A549 (cell line): Measurements from ENCODE around the gene LUZP2. TPM values are rescaled to one million over a fixed set of nuclear protein-coding genes. Genes with fewer than 3 reads are reported as not detected.

Source experiments
- ATAC-seq, 2 experiments: fragments of 200-7000 bp in 1 of 2; fragments of >200 bp in 1 of 2; cut with Nextera tagmentation in 1 of 2; cut with Tn5 transposase in 1 of 2; 3 replicates each; pipeline versions ENCODE4 v1.8.0 to v1.9.1; 2018 to 2020; ENCODE audit warnings: mild to moderate bottlenecking in 1 of 2, moderate library complexity in 1 of 2
- CTCF ChIA-PET: fragments of 300-600 bp; sonication (Branson Sonifier 250); formaldehyde crosslinking; extraction: SDS; loops from one replicate; lab custom pipeline; 2021; ENCODE audit warnings: antibody characterized with exemption, inconsistent platforms; lab: Yijun Ruan, JAX
- POLR2A ChIA-PET: fragments of 350-600 bp; formaldehyde crosslinking; extraction: SDS; loops from one replicate; lab custom pipeline; 2021; ENCODE audit warnings: antibody characterized with exemption, inconsistent platforms; lab: Yijun Ruan, JAX
- DNase-seq, 2 experiments: peaks; one replicate each; pipeline versions ENCODE4 v3.0.0 to v3.0.0-alpha.2; 2011 to 2016; ENCODE audit warnings: low read depth in 1 of 2, low spot score in 1 of 2
- FAIRE-seq: peaks from 2 replicates; lab custom pipeline; 2011; peaks lifted over from hg19 to GRCh38; lab: Jason Lieb, UNC
- H3K27ac ChIP-seq, 2 experiments: fragments of >200 bp; sonication (Bioruptor Twin); formaldehyde crosslinking; 3 replicates each; pipeline ENCODE4 v1.5.1; 2016 to 2017
- H3K4me1 ChIP-seq: fragments of >200 bp; sonication (Bioruptor Twin); formaldehyde crosslinking; 3 replicates; pipeline ENCODE4 v1.6.1; 2016
- H3K4me2 ChIP-seq: fragments of >200 bp; sonication (Bioruptor Twin); formaldehyde crosslinking; 3 replicates; pipeline ENCODE4 v1.6.1; 2016
- H3K4me3 ChIP-seq: fragments of >200 bp; sonication (Bioruptor Twin); formaldehyde crosslinking; 3 replicates; pipeline ENCODE4 v1.5.1; 2016
- H3K9me3 ChIP-seq: fragments of >200 bp; sonication (Bioruptor Twin); formaldehyde crosslinking; 3 replicates; pipeline ENCODE4 v1.6.1; 2016
- BCL3 ChIP-seq: fragments of >200 bp; sonication (Bioruptor Twin); formaldehyde crosslinking; IDR thresholded peaks from 3 replicates; pipeline ENCODE4 v1.6.1; 2016
- BHLHE40 ChIP-seq: IDR thresholded peaks from 2 replicates; pipeline ENCODE4 v1.6.1; 2012; ENCODE audit warnings: low read depth, low read length, inconsistent platforms
- CBX2 ChIP-seq: fragments of 200-600 bp; sonication (generic); IDR thresholded peaks from 2 replicates; pipeline ENCODE4 v1.6.1; 2016; ENCODE audit warnings: low read depth, mild to moderate bottlenecking, borderline replicate concordance
- CEBPB ChIP-seq, 2 experiments: fragments of >200 bp in 1 of 2; sonication (Bioruptor Twin) in 1 of 2; formaldehyde crosslinking in 1 of 2; IDR thresholded peaks; 2 replicates each; pipeline ENCODE4 v1.6.1; 2012 to 2016
- CHD2 ChIP-seq: fragments of 150-350 bp; IDR thresholded peaks from 2 replicates; pipeline ENCODE4 v1.6.1; 2014; ENCODE audit warnings: low read length; ENCODE audit not compliant: partially characterized antibody
- CTCF ChIP-seq: fragments of >200 bp; sonication (Bioruptor Twin); formaldehyde crosslinking; IDR thresholded peaks from 3 replicates; pipeline ENCODE4 v1.5.1; 2016
- E2F6 ChIP-seq: IDR thresholded peaks from 2 replicates; pipeline ENCODE4 v1.6.1; 2012; ENCODE audit warnings: low read depth, borderline replicate concordance
- EHMT2 ChIP-seq: fragments of 200-600 bp; sonication (generic); IDR thresholded peaks from 2 replicates; pipeline ENCODE4 v1.6.1; 2016; ENCODE audit warnings: antibody characterized with exemption, low read depth, mild to moderate bottlenecking, moderate library complexity
- EP300 ChIP-seq, 2 experiments: fragments of >200 bp; sonication (Bioruptor Twin); formaldehyde crosslinking; IDR thresholded peaks; 2 replicates in 1 of 2; 3 replicates in 1 of 2; pipeline ENCODE4 v1.6.1; 2016 to 2017
- ESRRA ChIP-seq: fragments of 150-350 bp; IDR thresholded peaks from 2 replicates; pipeline ENCODE4 v1.6.1; 2014; ENCODE audit warnings: mild to moderate bottlenecking, low read length, borderline replicate concordance
- FOSB ChIP-seq: fragments of 250-450 bp; sonication (Bioruptor Pico); IDR thresholded peaks from 2 replicates; pipeline ENCODE4 v1.5.0; 2020; ENCODE audit warnings: mild to moderate bottlenecking, moderate library complexity
- FOXS1 ChIP-seq: fragments of 250-450 bp; sonication (Bioruptor Pico); IDR thresholded peaks from 2 replicates; pipeline ENCODE4 v1.5.0; 2020; ENCODE audit warnings: mild to moderate bottlenecking, moderate library complexity
- GATA3 ChIP-seq: IDR thresholded peaks from 2 replicates; pipeline ENCODE4 v1.6.1; 2012; ENCODE audit warnings: borderline replicate concordance
- HDAC2 ChIP-seq: fragments of 200-600 bp; sonication (generic); IDR thresholded peaks from 2 replicates; pipeline ENCODE4 v1.6.1; 2016
- HOXB5 ChIP-seq: fragments of 250-450 bp; sonication (Bioruptor Pico); IDR thresholded peaks from 2 replicates; pipeline ENCODE4 v1.5.0; 2020; ENCODE audit warnings: mild to moderate bottlenecking, moderate library complexity
- MAFK ChIP-seq: fragments of 450-650 bp; IDR thresholded peaks from 2 replicates; pipeline ENCODE4 v1.6.1; 2014; ENCODE audit not compliant: partially characterized antibody
- MYC ChIP-seq: IDR thresholded peaks from 2 replicates; pipeline ENCODE4 v1.6.1; 2012; ENCODE audit warnings: mild to moderate bottlenecking, inconsistent platforms, low read length, improper control_type of control experiment, borderline replicate concordance
- RCOR1 ChIP-seq: fragments of 150-350 bp; IDR thresholded peaks from 2 replicates; pipeline ENCODE4 v1.6.1; 2014; ENCODE audit warnings: antibody characterized with exemption, low read length, low read depth
- RFX5 ChIP-seq: fragments of 450-650 bp; IDR thresholded peaks from 2 replicates; pipeline ENCODE4 v1.7.1; 2014; ENCODE audit warnings: antibody characterized with exemption, mild to moderate bottlenecking, moderate library complexity
- SREBF2 ChIP-seq: fragments of 450-650 bp; IDR thresholded peaks from 2 replicates; pipeline ENCODE4 v1.6.1; 2014; ENCODE audit warnings: mild to moderate bottlenecking, moderate library complexity
- ZFP36 ChIP-seq: fragments of 450-650 bp; IDR thresholded peaks from 2 replicates; pipeline ENCODE4 v1.6.1; 2014; ENCODE audit warnings: borderline replicate concordance; ENCODE audit not compliant: partially characterized antibody
- WGBS: methylation state at CpG from one replicate; pipeline ENCODE4 v1.1.6; 2017; ENCODE audit errors: missing lambda C conversion rate; 5-methylcytosine and 5-hydroxymethylcytosine counted together
- polyA plus RNA-seq, 4 experiments: library from polyadenylated mRNA; depleted of rRNA in 3 of 4; stranded (reverse); fragments of >200 nt; fragmentation: RNase III in 1 of 4; extraction: RNeasy Plus Mini Kit Qiagen cat#74134 plus additional on column Dnase treatment in 1 of 4; gene quantifications; 2 replicates in 3 of 4; 3 replicates in 1 of 4; pipeline ENCODE4 v1.2.3, GENCODE V29; 2011 to 2017

The LUZP2 gene
- polyA plus RNA-seq, 2 of the 4 experiments (the other 2 are of a cell fraction), result not detected

- WGBS, result 2% methylated on average over 3 of the region's 3 CpGs
- H3K4me2 ChIP-seq, result no peak overlapping the region
- TF ChIP-seq FOXS1 (CRISPR knock-in tag) (no peak), HOXB5 (CRISPR knock-in tag) (no peak), CTCF (no peak), BHLHE40 (no peak), SREBF2 (no peak), EHMT2 (no peak), ESRRA (no peak), RFX5 (no peak)
- H3K9me3 ChIP-seq, result no peaks in the 10 kb centered on the region
- H3K4me1 ChIP-seq, result no peaks in the 10 kb centered on the region
- FAIRE-seq (no peak), ATAC-seq (no peak), DNase-seq (no peak)
- CTCF ChIA-PET, result no interaction called here
- POLR2A ChIA-PET, result no interaction called here
- no peak overlapping the region for H3K4me3 ChIP-seq
- no peak overlapping the region for H3K27ac ChIP-seq
Observed at GRCh38 chr11:24773322-24773721, 276.5 kb downstream of the LUZP2 start.

GRCh38 chr11:24779791-24780190 is 282.9 kb downstream of the LUZP2 start:
- FAIRE-seq (no peak), ATAC-seq (no peak), DNase-seq (no peak)
- 4% methylated on average over 2 of the region's 2 CpGs for WGBS
- no peaks in the 10 kb centered on the region for H3K4me1 ChIP-seq
- no peak overlapping the region for H3K4me2 ChIP-seq
- TF ChIP-seq CEBPB (IDR thresholded peaks at IDR 0.05), result no peak
- TF ChIP-seq ZFP36, result no peak
- no peak for TF ChIP-seq BCL3
- TF ChIP-seq RCOR1, result no peak
- no peak for TF ChIP-seq E2F6
- TF ChIP-seq FOSB, result no peak
- no peak for TF ChIP-seq CHD2
- TF ChIP-seq GATA3, result no peak
- TF ChIP-seq EP300 (IDR thresholded peaks at IDR 0.05), result no peak
- TF ChIP-seq CBX2, result no peak
- no peak for TF ChIP-seq HDAC2
- no peak overlapping the region for H3K4me3 ChIP-seq
- ChIA-PET CTCF (no interaction called here), POLR2A (no interaction called here)
- H3K27ac ChIP-seq, result no peak overlapping the region
- H3K9me3 ChIP-seq, result no peaks in the 10 kb centered on the region

GRCh38 chr11:24781288-24781687 is 284.4 kb downstream of the LUZP2 start:
- POLR2A ChIA-PET, result no interaction called here
- FAIRE-seq (no peak), DNase-seq (no peak), ATAC-seq (no peak)
- CTCF ChIA-PET, result no interaction called here
- H3K27ac ChIP-seq, result no peak overlapping the region
- no peaks in the 10 kb centered on the region for H3K4me1 ChIP-seq
- H3K9me3 ChIP-seq, result no peaks in the 10 kb centered on the region
- H3K4me2 ChIP-seq, result no peak overlapping the region
- H3K4me3 ChIP-seq, result no peak overlapping the region
- TF ChIP-seq MAFK, result peak; percentile 59
- TF ChIP-seq MYC, result no peak
- TF ChIP-seq, all 56 proteins: peak for 1
